ENCODE data around the gene TMTC1.
"Not testable (repeated sequence)": the region's sequence is repeated elsewhere in the genome, so short reads cannot be mapped to it uniquely, and the experiment has no call there.

TMTC1 gene

DNA sequence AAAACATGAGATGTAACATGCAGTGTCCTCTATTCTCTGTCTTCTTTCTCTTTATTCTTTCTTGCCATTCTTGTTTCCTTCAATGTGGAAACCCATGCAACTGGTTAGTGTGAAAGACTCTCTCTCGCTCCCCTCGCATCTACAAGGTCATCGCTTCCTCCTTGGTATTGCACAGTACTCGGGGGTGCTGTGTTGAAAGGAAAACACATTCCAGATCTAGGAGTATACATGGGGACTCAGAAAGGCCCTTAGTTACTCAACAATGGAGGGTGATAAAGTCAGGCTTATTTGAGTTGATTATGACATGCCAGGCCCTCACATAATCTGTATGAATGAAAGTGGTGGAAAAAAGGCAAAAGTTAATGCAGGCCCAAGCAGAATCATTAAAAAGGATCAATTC lies 210.8 kb downstream of the TMTC1 start:
- DNase-seq (ENCODE audit: low read depth in 3 of 3) = no peak

DNA sequence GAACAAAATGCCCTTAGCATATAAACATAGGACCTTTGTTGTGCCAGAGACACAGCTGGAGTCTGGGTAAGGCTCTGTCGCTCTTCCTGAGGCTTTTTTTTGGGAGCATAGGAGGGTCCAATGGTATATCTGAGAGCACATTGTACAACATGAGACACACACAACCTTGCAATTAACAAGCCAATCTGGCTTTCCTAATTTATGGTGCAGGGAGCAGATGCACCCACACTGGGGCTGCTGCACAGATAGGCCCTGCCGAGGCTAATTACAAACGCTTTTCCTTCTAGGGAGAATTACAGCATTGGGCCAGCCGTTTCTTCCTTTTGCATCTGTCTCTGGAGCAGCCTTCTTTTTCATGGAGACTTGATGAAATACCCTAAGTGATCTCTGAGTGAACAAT lies 211.3 kb downstream of the TMTC1 start:
- no peak for DNase-seq (ENCODE audit: low read depth in 3 of 3)

GRCh38 chr12:29569132-29569757 lies 214.5 kb downstream of the TMTC1 start:
- no peak for DNase-seq (ENCODE audit: low read depth in 3 of 3)

DNA sequence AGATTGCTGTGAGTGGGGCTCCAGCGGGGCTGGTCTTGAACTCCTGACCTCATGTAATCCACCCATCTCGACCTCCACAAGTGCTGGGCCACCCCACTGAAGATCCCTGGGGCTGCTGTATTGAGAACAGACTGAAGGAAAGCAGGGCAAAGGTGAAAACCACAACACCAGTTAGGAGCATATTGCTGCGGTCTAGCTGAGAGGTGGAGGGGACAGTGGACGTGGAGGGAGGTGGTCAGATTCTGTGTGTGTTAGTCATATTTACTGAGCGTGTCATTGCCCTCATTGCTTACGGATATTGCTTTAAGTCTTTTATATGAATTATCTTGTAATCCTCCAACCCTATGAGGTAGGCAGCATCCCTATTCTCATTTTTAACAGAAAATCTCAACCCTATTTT lies 217.3 kb downstream of the TMTC1 start:
- no peak for DNase-seq (ENCODE audit: low read depth in 3 of 3)

DNA sequence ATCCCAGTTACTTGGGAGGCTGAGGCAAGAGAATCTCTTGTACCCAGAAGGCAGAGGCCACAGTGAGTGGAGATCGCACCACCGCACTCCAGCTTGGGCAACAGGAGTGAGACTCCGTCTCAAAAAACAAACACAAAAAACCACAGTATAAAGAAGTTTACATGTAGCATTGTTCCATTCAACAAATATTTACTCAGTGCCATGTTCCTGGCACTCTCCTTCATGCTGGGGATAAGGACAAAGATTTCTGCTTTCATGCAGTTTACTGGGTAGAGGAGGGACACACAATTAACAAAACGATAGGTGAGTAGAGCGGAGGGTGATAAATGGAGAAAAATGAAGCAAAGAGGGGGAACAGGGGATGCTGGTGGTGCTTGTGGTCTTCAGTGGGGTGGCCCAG lies 218.0 kb downstream of the TMTC1 start:
- no peak for DNase-seq (ENCODE audit: low read depth in 3 of 3)

- DNase-seq (ENCODE audit: low read depth in 3 of 3) = no peak
These were observed 218.8 kb downstream of the TMTC1 start for GRCh38 chr12:29564925-29565324.

DNA sequence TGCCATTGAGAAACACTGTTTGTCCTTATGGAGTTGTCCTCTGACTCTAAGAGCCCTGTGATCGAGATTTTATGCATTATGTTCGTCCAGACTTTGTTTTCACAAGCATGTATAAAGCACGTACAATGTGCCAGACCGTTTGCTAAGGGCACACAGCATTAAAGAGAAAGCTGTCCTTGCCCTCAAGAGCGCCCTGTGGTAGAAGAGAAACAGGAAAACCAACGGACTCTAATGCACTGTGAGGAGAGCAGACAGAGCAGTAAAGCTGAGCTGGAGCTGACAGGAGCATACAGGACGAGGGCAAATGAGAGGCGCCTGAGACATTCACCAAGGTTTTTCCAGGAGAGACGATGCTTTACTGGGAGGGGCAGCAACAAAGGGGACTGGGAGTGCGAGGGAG lies 220.1 kb downstream of the TMTC1 start:
- DNase-seq (ENCODE audit: low read depth in 3 of 3) = no peak

DNA sequence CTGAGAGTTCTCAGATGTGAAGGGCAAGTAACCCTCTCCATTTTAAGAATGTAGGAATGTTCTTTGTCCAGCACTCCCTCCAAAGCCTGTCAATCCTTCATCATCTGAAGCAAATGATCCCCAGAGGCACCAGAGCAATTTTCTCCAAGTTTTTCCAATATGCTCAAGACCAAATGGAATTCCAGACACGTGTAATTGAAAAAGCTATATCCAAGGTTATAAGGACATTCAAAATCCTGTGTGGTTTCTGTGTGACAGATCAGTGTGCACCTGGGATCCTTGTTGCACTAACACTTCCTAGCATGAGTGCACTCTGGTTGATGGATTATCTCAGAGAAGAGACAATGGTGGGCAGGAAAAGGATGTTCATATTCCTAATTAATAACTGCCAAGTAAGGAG lies 220.7 kb downstream of the TMTC1 start:
- no peak for DNase-seq (ENCODE audit: low read depth in 3 of 3)

DNA sequence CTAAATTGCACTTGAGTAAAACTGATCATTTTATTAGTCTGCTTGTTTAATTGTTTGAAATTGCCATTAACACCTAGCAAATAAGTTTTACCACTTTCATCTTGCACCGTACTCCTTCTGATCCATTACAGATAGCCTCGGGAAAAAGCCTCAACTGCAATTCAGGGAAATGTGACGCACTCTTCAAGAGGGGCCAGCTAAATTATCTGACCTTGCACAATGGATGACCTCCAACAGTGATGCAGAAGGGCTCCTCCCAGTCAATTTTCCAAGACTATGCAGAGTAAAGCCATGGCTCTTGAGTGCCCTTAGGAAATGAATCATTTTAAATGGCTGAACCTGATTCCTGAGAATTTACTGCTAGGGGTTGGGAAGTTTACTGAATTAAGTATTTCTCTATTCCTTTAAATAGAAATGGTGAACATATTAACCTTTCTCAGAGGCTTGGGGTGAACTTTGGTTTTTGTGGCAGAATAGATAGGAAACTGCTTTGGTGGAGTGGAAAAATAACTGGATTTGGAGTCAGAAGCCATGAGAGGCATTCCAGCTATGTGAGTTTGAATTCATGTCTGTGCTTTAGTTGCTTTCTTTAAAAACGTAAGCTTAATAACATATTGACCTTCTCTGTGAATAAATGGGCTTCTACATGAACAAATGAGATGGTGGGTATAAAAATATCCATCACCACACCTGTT lies 221.5 kb downstream of the TMTC1 start:
- DNase-seq (ENCODE audit: low read depth in 3 of 3) = no peak

- DNase-seq (ENCODE audit: low read depth in 3 of 3) = no peak
These were observed 222.1 kb downstream of the TMTC1 start for GRCh38 chr12:29561664-29562071.

- no peak for DNase-seq (ENCODE audit: low read depth in 3 of 3)
These were observed 224.5 kb downstream of the TMTC1 start for GRCh38 chr12:29559198-29559597.

GRCh38 chr12:29556363-29556762 lies 227.4 kb downstream of the TMTC1 start:
- no peak for DNase-seq (ENCODE audit: low read depth in 3 of 3)

GRCh38 chr12:29555451-29555850 lies 228.3 kb downstream of the TMTC1 start:
- DNase-seq (ENCODE audit: low read depth in 3 of 3) = not testable (repeated sequence)

GRCh38 chr12:29552994-29553748 lies 230.6 kb downstream of the TMTC1 start:
- no peak for DNase-seq (ENCODE audit: low read depth in 3 of 3)

DNA sequence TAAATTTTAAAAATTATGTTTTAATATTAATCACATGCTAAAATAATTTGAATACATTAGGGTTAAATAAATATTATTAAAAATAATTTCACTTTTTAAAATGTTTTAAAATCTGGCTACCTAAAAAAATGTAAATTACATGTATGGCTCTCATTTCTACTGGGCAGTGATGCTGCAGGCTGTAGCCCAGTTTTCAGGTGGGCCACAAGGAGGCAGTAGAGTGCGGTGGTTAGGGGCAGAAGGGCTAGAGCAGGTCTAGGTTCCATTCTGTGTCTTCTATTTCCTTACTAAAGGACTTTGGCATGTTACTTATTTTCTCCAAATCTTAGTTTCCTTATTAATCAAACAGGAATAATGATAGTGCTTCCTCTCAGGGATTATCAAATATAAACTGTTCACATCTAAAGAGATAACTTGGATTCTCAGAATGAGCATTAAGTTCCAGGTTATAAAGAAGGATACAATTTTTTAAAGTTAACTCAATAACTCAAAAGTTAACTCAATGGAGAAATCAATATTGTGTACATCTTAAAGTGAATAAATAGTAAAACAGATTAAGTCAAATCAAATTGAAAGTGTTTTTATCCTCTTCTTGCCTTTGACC lies 231.3 kb downstream of the TMTC1 start:
- peak; percentile 17 to 60 (median 36) for DNase-seq (ENCODE audit: low read depth in 3 of 3)

- no peak for DNase-seq (ENCODE audit: low read depth in 3 of 3)
These were observed 231.9 kb downstream of the TMTC1 start for GRCh38 chr12:29551812-29552211.

DNA sequence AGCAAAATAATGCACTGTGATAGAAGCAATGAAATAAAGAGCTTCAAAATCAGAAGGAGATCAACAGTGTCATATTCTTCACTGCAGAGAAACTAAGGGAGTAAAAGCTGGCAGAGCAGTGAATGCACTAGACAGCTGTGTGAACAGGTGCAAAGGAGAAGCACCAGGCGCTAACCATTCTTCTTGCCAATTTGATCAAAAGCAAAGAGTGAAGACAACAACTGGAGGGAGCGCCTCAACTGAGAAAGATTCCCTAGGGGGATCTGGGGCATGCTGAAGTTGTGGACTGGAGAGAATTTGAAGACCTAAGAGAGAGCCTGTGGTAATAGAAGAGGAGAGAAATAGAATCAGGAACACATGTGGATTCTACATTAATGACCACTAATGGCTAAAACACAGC lies 235.9 kb downstream of the TMTC1 start:
- no peak for DNase-seq (ENCODE audit: low read depth in 3 of 3)

- no peak for DNase-seq (ENCODE audit: low read depth in 3 of 3)
These were observed 236.6 kb downstream of the TMTC1 start for GRCh38 chr12:29547151-29547632.

DNA sequence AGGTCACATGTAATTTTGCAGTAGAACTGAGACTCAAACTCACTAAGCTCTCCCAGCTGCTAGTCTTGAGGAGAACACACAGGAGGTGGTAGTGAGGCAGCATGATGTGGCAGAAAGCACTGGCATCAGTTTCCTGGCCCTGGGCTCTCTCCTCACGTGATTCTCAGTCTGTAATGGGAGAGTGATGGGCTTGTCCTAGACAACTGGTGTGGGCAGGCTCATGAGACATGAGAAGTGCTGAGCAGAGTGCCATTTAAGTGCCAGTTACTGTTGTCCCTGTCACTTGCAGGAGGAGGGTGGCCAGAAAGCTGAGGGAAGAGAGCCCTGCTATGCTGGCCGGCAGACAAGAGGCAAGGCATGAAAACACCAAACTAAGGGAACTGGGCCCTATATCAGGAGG lies 237.7 kb downstream of the TMTC1 start:
- no peak for DNase-seq (ENCODE audit: low read depth in 3 of 3)

GRCh38 chr12:29545102-29545467 lies 238.7 kb downstream of the TMTC1 start:
- DNase-seq (ENCODE audit: low read depth in 3 of 3) = no peak

GRCh38 chr12:29544428-29545101 lies 239.2 kb downstream of the TMTC1 start:
- no peak for DNase-seq (ENCODE audit: low read depth in 3 of 3)

GRCh38 chr12:29543036-29543435 lies 240.7 kb downstream of the TMTC1 start:
- no peak for DNase-seq (ENCODE audit: low read depth in 3 of 3)
